Activated CD8-positive, alpha-beta memory T cell treated with anti-CD3 and anti-CD28 coated beads, Interleukin-2, amount 50 U/mL, for 1 hour (primary cell): ENCODE measurements around the gene SULT2A1.
"Not testable (repeated sequence)": the region's sequence is repeated elsewhere in the genome, so short reads cannot be mapped to it uniquely, and the experiment has no call there.

Experiments
- DNase-seq: peaks from one replicate; pipeline ENCODE4 v3.0.0-alpha.2; 2020; ENCODE audit errors: extremely low read depth

Gene SULT2A1

GRCh38 chr19:47860602-47861297 lies 25.4 kb downstream of the SULT2A1 start:
- DNase-seq = no peak

- DNase-seq = not testable (repeated sequence)
Observed at GRCh38 chr19:47859838-47860237, 26.3 kb downstream of the SULT2A1 start.

GRCh38 chr19:47858646-47859285 lies 27.3 kb downstream of the SULT2A1 start, which contains the start of gene TPRX2:
Gene TPRX2, plus strand, starts transcription at chr19:47859235. Its CDS starts 12 bp downstream, at chr19:47859247.
- DNase-seq = not testable (repeated sequence)

GRCh38 chr19:47858231-47858630 lies 27.9 kb downstream of the SULT2A1 start:
- DNase-seq = not testable (repeated sequence)

GRCh38 chr19:47854459-47854858 lies 31.7 kb downstream of the SULT2A1 start:
- no peak for DNase-seq

GRCh38 chr19:47853003-47853402 lies 33.1 kb downstream of the SULT2A1 start:
- no peak for DNase-seq

- no peak for DNase-seq
Observed at GRCh38 chr19:47848823-47849473, 37.2 kb downstream of the SULT2A1 start.

- no peak for DNase-seq
Observed at GRCh38 chr19:47848425-47848822, 37.7 kb downstream of the SULT2A1 start.

GRCh38 chr19:47842941-47843340 lies 43.2 kb downstream of the SULT2A1 start:
- no peak for DNase-seq

- DNase-seq = no peak
Observed at GRCh38 chr19:47839913-47840312, 46.2 kb downstream of the SULT2A1 start.

GRCh38 chr19:47839411-47839810 lies 46.7 kb downstream of the SULT2A1 start:
- DNase-seq = no peak

- no peak for DNase-seq
Observed at GRCh38 chr19:47836038-47836437, 50.1 kb downstream of the SULT2A1 start.

GRCh38 chr19:47832723-47833122 lies 53.4 kb downstream of the SULT2A1 start:
- no peak for DNase-seq

- DNase-seq = no peak
Observed at GRCh38 chr19:47826800-47827199, 59.3 kb downstream of the SULT2A1 start.

- no peak for DNase-seq
Observed at GRCh38 chr19:47824396-47824795, 61.7 kb downstream of the SULT2A1 start.

GRCh38 chr19:47821460-47822020 lies 64.6 kb downstream of the SULT2A1 start, which contains the start of gene CRX:
Gene CRX, plus strand, starts transcription at chr19:47821937. Its CDS starts 12,507 bp downstream, at chr19:47834444.
- DNase-seq = no peak
